Measurements from ENCODE around the gene CDYL2. TPM values are rescaled to one million over a fixed set of nuclear protein-coding genes. Genes with fewer than 3 reads are reported as not detected.

Gene CDYL2
- total RNA-seq, 4 donors from 2014 or later = 0.80 to 2.8 (median 1.8) TPM

DNA sequence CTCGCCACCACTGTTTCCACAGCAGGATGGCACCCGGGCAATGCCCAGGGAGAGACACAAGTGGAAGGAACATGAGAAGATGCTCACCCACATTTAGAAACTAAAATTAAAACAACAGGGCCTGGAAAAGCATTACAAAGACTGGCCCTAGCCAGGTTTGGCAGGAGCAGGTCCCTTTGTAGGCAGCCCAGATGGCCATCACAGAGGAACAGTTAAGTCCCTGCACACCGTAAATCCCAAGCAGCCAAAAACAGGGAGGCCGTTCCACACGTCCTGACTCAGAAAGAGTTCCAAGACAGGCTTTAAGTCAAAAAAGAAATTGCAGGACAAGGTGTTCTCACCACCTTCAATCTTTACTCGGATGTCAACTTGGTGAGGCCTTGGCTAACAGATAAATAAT is 136.5 kb downstream of the CDYL2 start:
- H3K4me3 ChIP-seq = no peak overlapping the region
- no peak for ATAC-seq
- H3K9me3 ChIP-seq = no peaks in the 10 kb centered on the region
- no peak for DNase-seq
- no peaks in the 10 kb centered on the region for H3K4me1 ChIP-seq
- no peaks in the 10 kb centered on the region for H3K27me3 ChIP-seq
- in situ Hi-C loops (cut with MboI; ENCODE audit: low sequenced_read_pairs in 4 of 4) (loop anchor here in 1 of 4 donors (25.0 kb wide), 1 partner anchor 94 kb away; no protein-coding TSS in a partner anchor), intact Hi-C loops (cut with DNase I; ENCODE audit: low total_unique reads) (no loop called here)
- no peak for TF ChIP-seq CTCF (IDR thresholded peaks at IDR 0.05 in 4 of 5, conservative IDR thresholded peaks at IDR 0.05 in 1 of 5)
- no peak for TF ChIP-seq POLR2A (IDR thresholded peaks at IDR 0.05)
- H3K36me3 ChIP-seq = no peaks in the 10 kb centered on the region
- H3K27ac ChIP-seq = no peak overlapping the region

DNA sequence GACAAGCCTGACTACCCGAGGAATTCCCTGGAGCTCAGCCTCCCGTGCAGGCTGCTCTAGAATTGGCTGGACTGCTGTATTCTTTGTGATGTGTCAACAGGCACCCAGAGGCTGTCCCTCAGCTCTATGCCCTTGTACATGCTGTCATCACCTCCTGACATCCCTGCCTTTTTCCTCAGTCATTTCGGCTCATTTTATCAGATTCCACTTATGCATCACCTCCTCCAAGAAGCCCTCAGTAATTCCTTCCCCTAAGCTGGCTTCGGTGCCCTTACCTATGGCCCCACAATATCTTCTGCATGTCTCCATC is 137.2 kb downstream of the CDYL2 start:
- peak overlapping the region in 1 of 4 donors; percentile 25 for H3K27ac ChIP-seq
- TF ChIP-seq CTCF (IDR thresholded peaks at IDR 0.05 in 4 of 5, conservative IDR thresholded peaks at IDR 0.05 in 1 of 5) (no peak), POLR2A (IDR thresholded peaks at IDR 0.05) (no peak)
- no peak overlapping the region for H3K4me3 ChIP-seq
- intact Hi-C loops (cut with DNase I; ENCODE audit: low total_unique reads) = no loop called here
- no peaks in the 10 kb centered on the region for H3K27me3 ChIP-seq
- ATAC-seq = no peak
- H3K9me3 ChIP-seq = no peaks in the 10 kb centered on the region
- no peaks in the 10 kb centered on the region for H3K36me3 ChIP-seq
- no peaks in the 10 kb centered on the region for H3K4me1 ChIP-seq
- in situ Hi-C loops (cut with MboI; ENCODE audit: low sequenced_read_pairs in 4 of 4) = loop anchor here in 1 of 4 donors (25.0 kb wide), 1 partner anchor 95 kb away; no protein-coding TSS in a partner anchor
- DNase-seq = no peak

- DNase-seq (no peak), ATAC-seq (no peak)
- in situ Hi-C loops (cut with MboI; ENCODE audit: low sequenced_read_pairs in 4 of 4) = loop anchor here in 1 of 4 donors (25.0 kb wide), 1 partner anchor 96 kb away; no protein-coding TSS in a partner anchor
- H3K9me3 ChIP-seq = no peaks in the 10 kb centered on the region
- H3K4me1 ChIP-seq = no peaks in the 10 kb centered on the region
- no peaks in the 10 kb centered on the region for H3K36me3 ChIP-seq
- no peak overlapping the region for H3K27ac ChIP-seq
- no peaks in the 10 kb centered on the region for H3K27me3 ChIP-seq
- H3K4me3 ChIP-seq = no peak overlapping the region
- intact Hi-C loops (cut with DNase I; ENCODE audit: low total_unique reads) = no loop called here
- TF ChIP-seq POLR2A (IDR thresholded peaks at IDR 0.05) (no peak), CTCF (IDR thresholded peaks at IDR 0.05 in 4 of 5, conservative IDR thresholded peaks at IDR 0.05 in 1 of 5) (no peak)
Observed at GRCh38 chr16:80666378-80667250, 137.8 kb downstream of the CDYL2 start.

DNA sequence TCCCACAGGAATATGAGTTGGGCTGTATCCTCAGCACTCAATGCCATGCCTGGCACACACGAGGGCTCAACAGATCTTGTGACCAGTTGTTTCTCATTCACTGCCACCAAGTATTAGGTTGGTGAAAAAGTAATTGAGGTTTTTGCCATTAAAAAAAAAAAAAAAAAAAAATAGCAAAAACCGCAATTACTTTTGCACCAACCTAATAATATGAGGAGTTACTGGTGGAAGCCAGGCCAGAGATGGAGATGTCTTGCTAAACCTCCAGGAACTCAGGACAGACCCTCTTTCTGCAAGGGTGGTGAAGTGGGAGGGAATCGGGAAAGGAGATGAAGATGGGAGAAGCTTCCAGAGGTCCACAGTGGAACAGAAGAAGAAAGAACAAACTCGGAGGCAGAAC is 139.0 kb downstream of the CDYL2 start:
- intact Hi-C loops (cut with DNase I; ENCODE audit: low total_unique reads) = no loop called here
- DNase-seq (no peak), ATAC-seq (no peak)
- in situ Hi-C loops (cut with MboI; ENCODE audit: low sequenced_read_pairs in 4 of 4) = loop anchor here in 1 of 4 donors (25.0 kb wide), 1 partner anchor 97 kb away; no protein-coding TSS in a partner anchor
- H3K4me3 ChIP-seq = no peak overlapping the region
- H3K4me1 ChIP-seq = no peaks in the 10 kb centered on the region
- no peak for TF ChIP-seq POLR2A (IDR thresholded peaks at IDR 0.05)
- TF ChIP-seq CTCF (IDR thresholded peaks at IDR 0.05 in 4 of 5, conservative IDR thresholded peaks at IDR 0.05 in 1 of 5) = no peak
- H3K27ac ChIP-seq = no peak overlapping the region
- no peaks in the 10 kb centered on the region for H3K36me3 ChIP-seq
- no peaks in the 10 kb centered on the region for H3K9me3 ChIP-seq
- no peaks in the 10 kb centered on the region for H3K27me3 ChIP-seq
